Uterus (tissue), 4 donors: ENCODE measurements around the gene PRODH2. TPM values are rescaled to one million over a fixed set of nuclear protein-coding genes. Genes with fewer than 3 reads are reported as not detected.

Source experiments
- DNase-seq, 2 donors: peaks; one replicate each; pipeline ENCODE4 v3.0.0-alpha.2; 2019 to 2020
- H3K27ac ChIP-seq, 2 donors: fragments of 200-600 bp; sonication (generic); 1 replicate in 1 of 2; 2 replicates in 1 of 2; pipeline ENCODE4 v1.5.1; 2016 to 2018
- H3K27me3 ChIP-seq, 2 donors: fragments of 200-600 bp; sonication (generic); one replicate each; pipeline ENCODE4 v1.5.1; 2018 to 2019; ENCODE audit warnings: control low read depth in 1 of 2
- H3K36me3 ChIP-seq, 2 donors: fragments of 200-600 bp; sonication (generic); one replicate each; pipeline ENCODE4 v1.5.1; 2019; ENCODE audit warnings: control low read depth in 1 of 2
- H3K4me1 ChIP-seq, 2 donors: fragments of 200-600 bp; sonication (generic); one replicate each; pipeline ENCODE4 v1.5.1; 2018 to 2019; ENCODE audit warnings: control low read depth in 1 of 2
- H3K4me3 ChIP-seq, 2 donors: fragments of 200-600 bp; sonication (generic); 1 replicate in 1 of 2; 2 replicates in 1 of 2; pipeline ENCODE4 v1.5.1; 2018 to 2019; ENCODE audit warnings: mild to moderate bottlenecking in 1 of 2
- H3K9me3 ChIP-seq, 2 donors: fragments of 200-600 bp; sonication (generic); one replicate each; pipeline ENCODE4 v1.5.1; 2019; ENCODE audit warnings: control low read depth in 1 of 2
- POLR2A ChIP-seq, 2 donors: fragments of 450-650 bp; IDR thresholded peaks; one replicate each; pipeline ENCODE4 v1.6.1; 2016; ENCODE audit warnings: antibody characterized with exemption in 2 of 2, mild to moderate bottlenecking in 1 of 2, moderate library complexity in 1 of 2
- intact Hi-C: fragments of 100-400 bp; cut with DNase I; formaldehyde crosslinking; loops from one replicate; pipeline ENCODE4 v1.15.1; 2023; ENCODE audit warnings: low total_unique reads
- total RNA-seq, 4 donors: library from RNA; depleted of rRNA in 3 of 4; stranded (reverse); fragments of >200 nt in 3 of 4; gene quantifications; one replicate each; pipeline versions ENCODE4 v1.1.0 to v1.2.4, GENCODE V29; 2014 to 2023
- TF ChIP-seq, protein P1 (sequence below), 4 experiments: fragments of 200-600 bp in 2 of 4; fragments of 450-650 bp in 2 of 4; sonication (generic) in 2 of 4; IDR thresholded peaks; one replicate each; pipeline ENCODE4 v1.5.1; 2016 to 2019; ENCODE audit warnings: antibody characterized with exemption in 4 of 4, mild to moderate bottlenecking in 2 of 4, moderate library complexity in 1 of 4
- donor health status: DM: yes; HTN: yes; CAD: no.

Gene PRODH2
- total RNA-seq, 4 donors from 2014 or later: not detected

DNA sequence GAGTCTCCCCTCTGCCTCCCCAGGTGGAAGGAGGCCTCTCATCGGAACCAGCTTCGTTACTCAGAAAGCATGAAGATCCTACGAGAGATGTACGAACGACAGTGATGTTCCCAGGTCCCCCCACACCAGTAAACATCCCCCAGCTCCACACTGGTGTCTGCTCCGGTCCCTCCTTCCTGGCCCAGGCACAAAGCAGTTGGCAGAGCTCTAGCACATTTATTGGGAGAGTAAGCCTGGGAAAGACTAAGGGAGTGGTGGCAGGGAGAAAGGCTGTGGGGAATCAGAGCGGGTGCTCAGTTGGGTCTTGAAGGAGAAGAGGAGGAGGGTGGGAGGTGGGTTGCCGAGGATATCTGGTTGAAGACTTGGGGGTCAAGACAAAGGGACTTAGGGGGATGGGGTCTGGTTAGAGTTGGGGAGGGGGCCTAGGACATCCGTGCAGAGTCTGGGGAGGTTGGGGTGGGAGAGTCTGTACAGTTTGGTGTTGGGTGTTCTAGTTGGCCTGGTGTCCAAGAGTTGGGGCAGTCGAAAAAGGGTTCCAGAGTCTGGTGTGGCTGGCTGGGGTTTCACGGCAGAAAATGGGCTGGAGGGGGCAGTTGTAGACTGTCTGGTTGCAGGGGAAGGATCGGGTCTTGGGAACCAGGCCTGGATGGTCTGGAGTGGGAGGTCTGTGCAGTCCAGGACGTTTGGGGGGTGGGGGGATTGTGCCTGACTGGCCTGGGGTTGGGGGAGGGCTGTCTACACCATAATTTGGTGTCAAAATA is 58.1 kb downstream of the PRODH2 start:
- Histone ChIP-seq H3K27ac (peak overlapping the region; percentile 98 to 99), H3K36me3 (no peaks in the 10 kb centered on the region), H3K27me3 (no peaks in the 10 kb centered on the region), H3K4me3 (peak overlapping the region; percentile 94 to 96), H3K4me1 (peaks cover 0 to 23% of the 10 kb centered on the region in 2 donors), H3K9me3 (no peaks in the 10 kb centered on the region)
- intact Hi-C loops: no loop called here
- DNase-seq: peak in 1 of 2 donors; percentile 52
- TF ChIP-seq POLR2A (IDR thresholded peaks at IDR 0.05): no peak
- TF ChIP-seq, protein P1, sequence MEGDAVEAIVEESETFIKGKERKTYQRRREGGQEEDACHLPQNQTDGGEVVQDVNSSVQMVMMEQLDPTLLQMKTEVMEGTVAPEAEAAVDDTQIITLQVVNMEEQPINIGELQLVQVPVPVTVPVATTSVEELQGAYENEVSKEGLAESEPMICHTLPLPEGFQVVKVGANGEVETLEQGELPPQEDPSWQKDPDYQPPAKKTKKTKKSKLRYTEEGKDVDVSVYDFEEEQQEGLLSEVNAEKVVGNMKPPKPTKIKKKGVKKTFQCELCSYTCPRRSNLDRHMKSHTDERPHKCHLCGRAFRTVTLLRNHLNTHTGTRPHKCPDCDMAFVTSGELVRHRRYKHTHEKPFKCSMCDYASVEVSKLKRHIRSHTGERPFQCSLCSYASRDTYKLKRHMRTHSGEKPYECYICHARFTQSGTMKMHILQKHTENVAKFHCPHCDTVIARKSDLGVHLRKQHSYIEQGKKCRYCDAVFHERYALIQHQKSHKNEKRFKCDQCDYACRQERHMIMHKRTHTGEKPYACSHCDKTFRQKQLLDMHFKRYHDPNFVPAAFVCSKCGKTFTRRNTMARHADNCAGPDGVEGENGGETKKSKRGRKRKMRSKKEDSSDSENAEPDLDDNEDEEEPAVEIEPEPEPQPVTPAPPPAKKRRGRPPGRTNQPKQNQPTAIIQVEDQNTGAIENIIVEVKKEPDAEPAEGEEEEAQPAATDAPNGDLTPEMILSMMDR (IDR thresholded peaks at IDR 0.05): no peak

DNA sequence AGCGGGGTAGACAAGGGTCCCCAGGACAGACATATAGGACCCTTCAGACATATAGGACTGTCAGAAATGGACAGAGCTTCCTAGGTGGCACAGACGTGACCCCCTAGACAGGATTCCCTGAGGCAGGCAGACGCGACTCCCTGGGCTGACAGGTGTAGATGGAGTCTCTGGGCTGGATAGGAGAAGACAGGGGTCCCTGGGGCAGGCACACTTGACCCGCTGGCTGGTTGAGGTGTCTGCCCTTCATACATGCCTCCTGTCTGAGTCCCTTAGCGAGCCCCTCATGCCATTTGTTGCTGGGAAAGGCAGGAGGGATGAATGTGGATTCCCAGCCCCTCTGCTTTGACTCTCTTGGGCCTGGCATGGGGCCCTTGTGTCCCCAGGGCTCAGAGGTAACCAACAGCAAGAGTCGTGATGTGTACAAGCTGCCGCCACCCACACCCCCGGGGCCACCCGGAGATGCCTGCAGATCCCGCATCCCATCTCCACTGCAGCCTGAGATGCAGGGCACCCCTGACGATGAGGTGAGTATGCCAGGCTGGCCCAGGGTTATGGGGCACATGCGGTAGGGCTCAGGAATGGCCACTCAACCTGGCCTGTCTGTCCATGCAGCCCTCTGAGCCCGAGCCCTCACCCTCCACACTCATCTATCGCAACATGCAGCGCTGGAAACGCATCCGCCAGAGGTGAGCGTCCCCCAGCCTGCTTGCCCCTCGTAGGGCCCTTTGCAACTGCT is 58.8 kb downstream of the PRODH2 start:
- Histone ChIP-seq H3K36me3 (no peaks in the 10 kb centered on the region), H3K4me3 (no peak overlapping the region), H3K4me1 (peaks cover 0 to 22% of the 10 kb centered on the region in 2 donors), H3K9me3 (no peaks in the 10 kb centered on the region), H3K27me3 (no peaks in the 10 kb centered on the region), H3K27ac (peak overlapping the region; percentile 98 to 99)
- intact Hi-C loops: no loop called here
- no peak for DNase-seq
- TF ChIP-seq, protein P1 (IDR thresholded peaks at IDR 0.05): no peak
- TF ChIP-seq POLR2A (IDR thresholded peaks at IDR 0.05): no peak

DNA sequence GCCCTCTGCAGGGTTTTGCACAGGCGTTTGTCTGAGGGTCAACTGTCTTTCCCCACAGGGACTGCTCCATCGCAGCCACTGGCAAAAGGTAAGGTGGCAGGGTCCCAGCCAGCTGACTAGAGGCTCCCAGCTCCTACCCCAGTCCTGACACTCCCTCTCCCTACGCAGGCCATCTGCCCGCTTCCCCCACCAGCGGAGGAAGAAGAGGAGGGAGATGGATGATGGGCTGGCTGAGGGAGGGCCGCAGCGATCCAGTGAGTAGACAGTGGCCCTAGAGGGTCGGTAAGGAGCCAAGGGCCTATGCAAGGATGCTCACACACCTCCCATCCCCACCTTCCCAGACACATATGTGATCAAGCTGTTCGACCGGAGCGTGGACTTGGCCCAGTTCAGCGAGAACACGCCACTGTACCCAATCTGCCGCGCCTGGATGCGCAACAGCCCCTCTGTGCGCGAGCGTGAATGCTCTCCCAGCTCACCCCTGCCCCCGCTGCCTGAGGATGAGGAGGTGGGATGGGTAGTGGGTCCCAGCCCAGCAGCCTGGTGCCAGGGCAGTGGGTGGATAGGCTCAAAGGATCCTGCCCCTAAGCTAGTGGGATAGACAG is 59.8 kb downstream of the PRODH2 start:
- no peaks in the 10 kb centered on the region for H3K27me3 ChIP-seq
- intact Hi-C loops: no loop called here
- no peaks in the 10 kb centered on the region for H3K9me3 ChIP-seq
- no peak overlapping the region for H3K27ac ChIP-seq
- TF ChIP-seq, protein P1 (IDR thresholded peaks at IDR 0.05): no peak
- TF ChIP-seq POLR2A (IDR thresholded peaks at IDR 0.05): no peak
- no peaks in the 10 kb centered on the region for H3K36me3 ChIP-seq
- no peak overlapping the region for H3K4me3 ChIP-seq
- no peak for DNase-seq
- peaks cover 0 to 19% of the 10 kb centered on the region in 2 donors for H3K4me1 ChIP-seq

DNA sequence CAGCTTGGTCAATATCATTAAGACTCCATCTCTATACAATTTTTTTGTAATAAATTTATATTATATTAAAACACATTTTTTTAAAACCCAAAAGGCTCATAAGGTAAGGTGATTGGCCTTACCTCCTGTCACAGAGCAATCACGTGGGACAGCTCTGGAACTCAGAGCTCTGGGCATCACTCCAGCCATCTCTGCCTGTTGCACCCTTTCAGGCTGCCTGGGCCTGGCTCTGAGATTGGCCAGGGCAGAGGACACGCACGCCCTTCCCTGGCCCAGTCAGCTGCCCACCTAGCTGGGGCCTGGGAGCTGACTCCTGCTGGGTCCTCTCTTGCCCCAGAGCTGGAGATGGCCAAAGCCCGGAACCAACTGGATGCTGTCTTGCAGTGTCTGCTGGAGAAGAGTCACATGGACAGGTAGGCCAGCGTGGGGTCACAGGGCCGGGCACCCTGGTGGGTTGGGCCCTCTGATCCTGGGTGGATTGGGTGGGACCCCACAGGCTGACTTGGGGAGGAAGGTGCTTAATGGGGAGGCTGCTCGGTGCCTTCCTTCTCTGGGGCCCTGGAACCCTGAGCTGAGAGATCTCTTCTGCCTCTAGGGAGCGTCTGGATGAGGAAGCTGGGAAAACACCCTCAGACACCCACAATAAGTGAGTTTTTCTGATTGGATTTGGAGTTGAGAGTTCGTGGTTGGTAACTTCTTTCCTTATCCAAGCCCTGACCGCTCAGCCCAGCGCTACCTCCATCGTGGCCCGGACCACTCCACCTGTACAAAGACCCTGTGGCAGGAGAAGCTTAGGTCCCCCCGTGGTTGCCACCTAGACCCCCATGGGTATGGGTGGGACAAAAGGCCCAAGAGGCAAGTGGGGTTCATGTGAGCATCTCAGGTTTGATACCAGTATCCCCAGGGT is 60.6 kb downstream of the PRODH2 start:
- TF ChIP-seq, protein P1 (IDR thresholded peaks at IDR 0.05): no peak
- TF ChIP-seq POLR2A (IDR thresholded peaks at IDR 0.05): no peak
- Histone ChIP-seq H3K4me1 (peaks cover 0 to 19% of the 10 kb centered on the region in 2 donors), H3K9me3 (no peaks in the 10 kb centered on the region), H3K4me3 (no peak overlapping the region), H3K27me3 (no peaks in the 10 kb centered on the region), H3K36me3 (no peaks in the 10 kb centered on the region), H3K27ac (no peak overlapping the region)
- DNase-seq: no peak
- intact Hi-C loops: no loop called here
